ENCODE data around the gene CHRNA1.

CHRNA1 gene

DNA sequence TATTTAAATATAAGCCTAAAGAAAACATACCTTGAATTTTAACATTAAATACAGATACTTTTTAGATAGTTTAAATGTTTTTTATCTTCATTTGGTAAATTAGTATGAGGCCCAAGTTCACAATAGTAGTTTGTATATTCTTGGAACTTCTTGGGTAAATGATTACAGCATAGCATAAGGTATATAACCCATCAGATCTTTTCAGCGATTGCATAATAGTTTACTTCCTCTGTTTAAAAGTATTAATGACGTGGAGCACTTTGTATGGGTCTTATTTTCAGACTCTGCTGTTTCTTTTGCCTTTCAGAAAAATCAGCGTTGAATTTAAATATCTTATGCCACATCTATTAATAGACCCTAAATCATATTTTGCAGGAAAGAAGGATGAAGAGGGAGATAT lies 60.2 kb downstream of the CHRNA1 start:
- DNase-seq, result no peak
- no peak overlapping the region for H3K27ac ChIP-seq (ENCODE audit: low read depth, low read length)
- WGBS (ENCODE audit: extremely low coverage, insufficient coverage, low lambda C conversion rate), result no CpG with 5 or more reads among the region's 3 CpGs
- no peak overlapping the region for H2BK5ac ChIP-seq (ENCODE audit: low read length)
- no peak overlapping the region for H3K4ac ChIP-seq (ENCODE audit: low read depth, low read length)
- H3K4me1 ChIP-seq (ENCODE audit: control insufficient read depth, low read depth, low read length), result peaks cover 2% of the 10 kb centered on the region
- H3K36me3 ChIP-seq (ENCODE audit: control insufficient read depth, insufficient read depth, low read length), result no peaks in the 10 kb centered on the region
- H3K27me3 ChIP-seq (ENCODE audit: insufficient read depth, low read length, poor library complexity), result no peaks in the 10 kb centered on the region
- H3K18ac ChIP-seq (ENCODE audit: low read length), result no peak overlapping the region
- no peak overlapping the region for H3K9ac ChIP-seq (ENCODE audit: low read length)
- no peak overlapping the region for H3K56ac ChIP-seq (ENCODE audit: low read length)
- H4K8ac ChIP-seq (ENCODE audit: low read depth, low read length), result no peak overlapping the region
- no peak overlapping the region for H3K4me3 ChIP-seq (ENCODE audit: low read length)
- no peak overlapping the region for H3K4me2 ChIP-seq (ENCODE audit: low read length)
- H2AK5ac ChIP-seq (ENCODE audit: low read length), result no peak overlapping the region
- H2BK120ac ChIP-seq (ENCODE audit: low read depth, low read length), result no peak overlapping the region
- H3K79me2 ChIP-seq (ENCODE audit: control insufficient read depth, insufficient read depth, low read length), result no peaks in the 10 kb centered on the region
- H2BK15ac ChIP-seq (replicated peaks; ENCODE audit: low read depth), result no peak overlapping the region
- H3K23ac ChIP-seq (ENCODE audit: low read length), result no peak overlapping the region
- H3K79me1 ChIP-seq (ENCODE audit: low read length), result no peaks in the 10 kb centered on the region
- H4K5ac ChIP-seq (ENCODE audit: low read length), result no peak overlapping the region

DNA sequence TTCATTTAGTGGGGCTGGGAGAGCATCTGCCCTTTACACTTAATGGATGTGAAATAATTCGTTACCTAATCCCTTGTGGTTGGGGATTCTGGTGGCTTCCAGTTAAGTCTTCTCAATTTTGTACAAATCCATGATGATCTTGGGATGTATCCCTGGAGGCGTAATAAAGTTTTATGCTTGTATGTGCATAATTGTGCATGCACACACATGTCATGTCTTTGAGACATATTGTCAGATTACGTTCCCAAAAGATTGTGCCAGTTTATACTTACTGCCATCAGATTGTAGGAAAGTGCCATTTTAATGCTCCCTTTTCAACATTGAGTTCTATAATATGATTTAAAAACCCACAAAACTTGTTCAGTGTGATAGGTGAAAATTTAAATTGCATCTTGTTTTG lies 60.8 kb downstream of the CHRNA1 start:
- Histone ChIP-seq H2AK5ac (ENCODE audit: low read length) (no peak overlapping the region), H3K27me3 (ENCODE audit: insufficient read depth, low read length, poor library complexity) (no peaks in the 10 kb centered on the region), H3K36me3 (ENCODE audit: control insufficient read depth, insufficient read depth, low read length) (no peaks in the 10 kb centered on the region), H3K56ac (ENCODE audit: low read length) (no peak overlapping the region), H3K4ac (ENCODE audit: low read depth, low read length) (no peak overlapping the region), H4K8ac (ENCODE audit: low read depth, low read length) (peak overlapping the region; percentile 56), H2BK15ac (replicated peaks; ENCODE audit: low read depth) (no peak overlapping the region), H3K79me2 (ENCODE audit: control insufficient read depth, insufficient read depth, low read length) (no peaks in the 10 kb centered on the region), H3K27ac (ENCODE audit: low read depth, low read length) (no peak overlapping the region), H3K23ac (ENCODE audit: low read length) (no peak overlapping the region), H3K4me1 (ENCODE audit: control insufficient read depth, low read depth, low read length) (peaks cover 2% of the 10 kb centered on the region), H3K4me2 (ENCODE audit: low read length) (no peak overlapping the region), H3K18ac (ENCODE audit: low read length) (no peak overlapping the region), H2BK5ac (ENCODE audit: low read length) (no peak overlapping the region), H2BK120ac (ENCODE audit: low read depth, low read length) (no peak overlapping the region), H3K4me3 (ENCODE audit: low read length) (no peak overlapping the region), H3K9ac (ENCODE audit: low read length) (no peak overlapping the region), H3K79me1 (ENCODE audit: low read length) (no peaks in the 10 kb centered on the region), H4K5ac (ENCODE audit: low read length) (no peak overlapping the region)
- WGBS (ENCODE audit: extremely low coverage, insufficient coverage, low lambda C conversion rate), result no CpG with 5 or more reads among the region's 3 CpGs
- no peak for DNase-seq

DNA sequence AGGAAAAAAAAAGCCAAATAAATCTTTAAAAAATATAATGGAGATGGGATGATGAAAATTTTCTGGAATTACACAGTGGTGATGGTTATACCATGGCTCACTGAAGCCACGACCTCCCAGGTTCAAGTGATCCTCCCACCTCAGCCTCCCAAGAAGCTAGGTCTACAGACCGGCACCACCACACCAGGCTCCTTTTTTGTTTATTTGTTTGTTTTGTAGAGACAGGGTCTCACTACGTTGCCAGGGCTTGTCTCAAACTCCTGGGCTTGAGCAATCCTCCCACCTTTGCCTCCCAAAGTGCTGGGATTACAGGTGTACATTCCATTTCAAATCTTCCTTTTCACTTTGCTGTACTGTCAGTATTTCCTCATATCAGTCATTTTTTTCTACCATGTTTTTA lies 61.7 kb downstream of the CHRNA1 start:
- Histone ChIP-seq H3K56ac (ENCODE audit: low read length) (no peak overlapping the region), H3K4me1 (ENCODE audit: control insufficient read depth, low read depth, low read length) (peaks cover 6% of the 10 kb centered on the region), H4K5ac (ENCODE audit: low read length) (no peak overlapping the region), H3K27ac (ENCODE audit: low read depth, low read length) (no peak overlapping the region), H2BK15ac (replicated peaks; ENCODE audit: low read depth) (no peak overlapping the region), H3K79me2 (ENCODE audit: control insufficient read depth, insufficient read depth, low read length) (no peaks in the 10 kb centered on the region), H3K27me3 (ENCODE audit: insufficient read depth, low read length, poor library complexity) (no peaks in the 10 kb centered on the region), H3K4ac (ENCODE audit: low read depth, low read length) (no peak overlapping the region), H3K9ac (ENCODE audit: low read length) (no peak overlapping the region), H4K8ac (ENCODE audit: low read depth, low read length) (no peak overlapping the region), H3K4me3 (ENCODE audit: low read length) (no peak overlapping the region), H3K18ac (ENCODE audit: low read length) (no peak overlapping the region), H2BK120ac (ENCODE audit: low read depth, low read length) (no peak overlapping the region), H2BK5ac (ENCODE audit: low read length) (no peak overlapping the region), H3K23ac (ENCODE audit: low read length) (no peak overlapping the region), H3K79me1 (ENCODE audit: low read length) (no peaks in the 10 kb centered on the region), H3K4me2 (ENCODE audit: low read length) (no peak overlapping the region), H3K36me3 (ENCODE audit: control insufficient read depth, insufficient read depth, low read length) (no peaks in the 10 kb centered on the region), H2AK5ac (ENCODE audit: low read length) (no peak overlapping the region)
- no CpG with 5 or more reads among the region's 3 CpGs for WGBS (ENCODE audit: extremely low coverage, insufficient coverage, low lambda C conversion rate)
- no peak for DNase-seq

DNA sequence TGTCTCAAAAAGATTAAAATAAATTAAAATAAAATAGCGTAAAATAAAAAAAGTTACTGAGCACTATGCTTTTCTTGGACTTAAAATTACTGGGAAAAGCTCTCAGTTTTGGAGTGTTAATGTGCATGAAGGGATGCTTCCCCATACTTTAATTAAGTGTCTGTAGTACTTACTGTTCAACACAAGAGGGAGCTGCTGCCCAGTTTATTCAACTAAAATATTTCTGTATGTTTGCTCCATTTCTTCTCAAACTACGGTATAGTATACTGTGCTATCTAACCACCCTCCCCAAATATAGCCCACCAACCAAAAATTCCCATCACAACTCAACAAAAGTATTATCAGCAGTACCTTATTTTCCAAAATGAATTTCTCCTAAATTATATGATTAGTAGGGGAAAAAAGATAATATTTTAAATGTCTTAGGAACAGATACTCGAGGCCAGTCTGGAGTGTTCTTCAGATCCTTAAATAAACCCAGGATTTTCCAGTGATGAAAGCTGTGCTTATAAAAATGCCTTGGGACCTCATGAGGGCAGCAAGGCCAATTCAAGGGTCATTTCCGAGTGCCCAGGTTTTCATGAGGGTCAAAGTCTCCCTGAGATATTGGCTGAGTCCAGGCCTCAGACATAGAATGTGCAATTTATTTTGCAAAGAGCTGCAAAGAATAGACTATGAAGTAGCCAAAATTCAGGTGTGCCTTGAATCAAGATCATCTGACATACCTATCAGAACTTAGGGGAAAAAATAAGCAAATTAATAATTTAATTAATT lies 64.1 kb downstream of the CHRNA1 start:
- Histone ChIP-seq H3K27ac (ENCODE audit: low read depth, low read length) (no peak overlapping the region), H3K23ac (ENCODE audit: low read length) (no peak overlapping the region), H3K4ac (ENCODE audit: low read depth, low read length) (peak overlapping the region; percentile 46), H4K5ac (ENCODE audit: low read length) (no peak overlapping the region), H2BK120ac (ENCODE audit: low read depth, low read length) (peak overlapping the region; percentile 93), H3K18ac (ENCODE audit: low read length) (peak overlapping the region; percentile 41), H3K4me2 (ENCODE audit: low read length) (no peak overlapping the region), H4K8ac (ENCODE audit: low read depth, low read length) (no peak overlapping the region), H3K27me3 (ENCODE audit: insufficient read depth, low read length, poor library complexity) (no peaks in the 10 kb centered on the region), H2BK15ac (replicated peaks; ENCODE audit: low read depth) (no peak overlapping the region), H3K56ac (ENCODE audit: low read length) (peak overlapping the region; percentile 92), H2AK5ac (ENCODE audit: low read length) (no peak overlapping the region), H2BK5ac (ENCODE audit: low read length) (peak overlapping the region; percentile 57), H3K79me2 (ENCODE audit: control insufficient read depth, insufficient read depth, low read length) (no peaks in the 10 kb centered on the region), H3K4me3 (ENCODE audit: low read length) (no peak overlapping the region), H3K4me1 (ENCODE audit: control insufficient read depth, low read depth, low read length) (peaks cover 20% of the 10 kb centered on the region), H3K9ac (ENCODE audit: low read length) (no peak overlapping the region), H3K36me3 (ENCODE audit: control insufficient read depth, insufficient read depth, low read length) (no peaks in the 10 kb centered on the region), H3K79me1 (ENCODE audit: low read length) (no peaks in the 10 kb centered on the region)
- 100% methylated on average over 1 of the region's 4 CpGs for WGBS (ENCODE audit: extremely low coverage, insufficient coverage, low lambda C conversion rate)
- DNase-seq, result peak; percentile 73
